Smooth muscle cell of the brain vasculature (primary cell): ENCODE measurements around the gene SURF1.

Source experiments
- DNase-seq: peaks from one replicate; pipeline ENCODE4 v3.0.0-alpha.2; 2012; ENCODE audit warnings: low read depth, low spot score

Gene SURF1

GRCh38 chr9:133366435-133366834 is 10.1 kb upstream of the SURF1 start:
- no peak for DNase-seq

- no peak for DNase-seq
Observed at GRCh38 chr9:133362359-133363044, 6.2 kb upstream of the SURF1 start.

GRCh38 chr9:133361507-133362092 is 5.3 kb upstream of the SURF1 start:
- no peak for DNase-seq

- no peak for DNase-seq
Observed at GRCh38 chr9:133360400-133361393, 4.4 kb upstream of the SURF1 start.

- no peak for DNase-seq
Observed at GRCh38 chr9:133359399-133360175, 3.3 kb upstream of the SURF1 start.

- DNase-seq, result no peak
Observed at GRCh38 chr9:133357656-133358055, 1.4 kb upstream of the SURF1 start.

GRCh38 chr9:133355881-133356357 is 368 bp downstream of the SURF1 start:
- DNase-seq, result no peak

GRCh38 chr9:133354766-133355165 is 1.5 kb downstream of the SURF1 start:
- no peak for DNase-seq

GRCh38 chr9:133353548-133353947 is 2.7 kb downstream of the SURF1 start:
- no peak for DNase-seq

- no peak for DNase-seq
Observed at GRCh38 chr9:133352635-133353340, 3.5 kb downstream of the SURF1 start.

GRCh38 chr9:133351908-133352634 is 4.2 kb downstream of the SURF1 start:
- no peak for DNase-seq

GRCh38 chr9:133351526-133351907 is 4.8 kb downstream of the SURF1 start:
- DNase-seq, result no peak

- DNase-seq, result no peak
Observed at GRCh38 chr9:133349965-133350616, 6.2 kb downstream of the SURF1 start.

- DNase-seq, result no peak
Observed at GRCh38 chr9:133348718-133349573, 7.3 kb downstream of the SURF1 start.

GRCh38 chr9:133347985-133348717 is 8.1 kb downstream of the SURF1 start, which contains the start of the genes MED22 and RPL7A:
TSS of gene MED22 (minus strand) at chr9:133348131. CDS start at chr9:133346662, 1,469 bp downstream.
TSS of gene RPL7A (plus strand) at chr9:133348218. CDS start at chr9:133348244, 26 bp downstream.
- DNase-seq, result peak; percentile 91

GRCh38 chr9:133347515-133347984 is 8.7 kb downstream of the SURF1 start:
- no peak for DNase-seq

- DNase-seq, result no peak
Observed at GRCh38 chr9:133346021-133346785, 10.1 kb downstream of the SURF1 start.
